Astrocyte of the hippocampus (primary cell): ENCODE results near the gene SLC16A7.
"Not testable (repeated sequence)": the region's sequence is repeated elsewhere in the genome, so short reads cannot be mapped to it uniquely, and the experiment has no call there.

ENCODE experiments used
- DNase-seq: peaks from one replicate; pipeline ENCODE4 v3.0.0; 2011; ENCODE audit warnings: low read depth, low spot score

Gene SLC16A7

GRCh38 chr12:59735231-59735630 lies 139.4 kb downstream of the SLC16A7 start:
- no peak for DNase-seq

- no peak for DNase-seq
Measured at GRCh38 chr12:59736359-59736758, 140.5 kb downstream of the SLC16A7 start.

GRCh38 chr12:59736786-59737185 lies 141.0 kb downstream of the SLC16A7 start:
- peak; percentile 70 for DNase-seq

- no peak for DNase-seq
Measured at GRCh38 chr12:59737725-59738463, 142.1 kb downstream of the SLC16A7 start.

GRCh38 chr12:59742841-59743240 lies 147.0 kb downstream of the SLC16A7 start:
- DNase-seq, result peak; percentile 18

GRCh38 chr12:59744564-59744963 lies 148.7 kb downstream of the SLC16A7 start:
- DNase-seq, result no peak

GRCh38 chr12:59751091-59751490 lies 155.3 kb downstream of the SLC16A7 start:
- not testable (repeated sequence) for DNase-seq

- DNase-seq, result peak; percentile 2
Measured at GRCh38 chr12:59761542-59761941, 165.7 kb downstream of the SLC16A7 start.

GRCh38 chr12:59763835-59764234 lies 168.0 kb downstream of the SLC16A7 start:
- no peak for DNase-seq

GRCh38 chr12:59768031-59768430 lies 172.2 kb downstream of the SLC16A7 start:
- no peak for DNase-seq

GRCh38 chr12:59780605-59781135 lies 184.8 kb downstream of the SLC16A7 start:
- DNase-seq, result peak; percentile 6

GRCh38 chr12:59787610-59788009 lies 191.8 kb downstream of the SLC16A7 start:
- no peak for DNase-seq

GRCh38 chr12:59792647-59793046 lies 196.8 kb downstream of the SLC16A7 start:
- DNase-seq, result no peak

- peak; percentile 71 for DNase-seq
Measured at GRCh38 chr12:59803735-59804134, 207.9 kb downstream of the SLC16A7 start.

- DNase-seq, result peak; percentile 51
Measured at GRCh38 chr12:59808317-59808910, 212.6 kb downstream of the SLC16A7 start.

- DNase-seq, result no peak
Measured at GRCh38 chr12:59811991-59812390, 216.2 kb downstream of the SLC16A7 start.

GRCh38 chr12:59812716-59813115 lies 216.9 kb downstream of the SLC16A7 start:
- no peak for DNase-seq

GRCh38 chr12:59820594-59821011 lies 224.8 kb downstream of the SLC16A7 start:
- DNase-seq, result no peak

- no peak for DNase-seq
Measured at GRCh38 chr12:59823567-59823966, 227.7 kb downstream of the SLC16A7 start.

- DNase-seq, result no peak
Measured at GRCh38 chr12:59827767-59828166, 231.9 kb downstream of the SLC16A7 start.

- DNase-seq, result peak; percentile 11
Measured at GRCh38 chr12:59828521-59828920, 232.7 kb downstream of the SLC16A7 start.

GRCh38 chr12:59833408-59833807 lies 237.6 kb downstream of the SLC16A7 start:
- DNase-seq, result no peak
